Measurements from ENCODE around the gene C12orf57. TPM values are rescaled to one million over a fixed set of nuclear protein-coding genes. Genes with fewer than 3 reads are reported as not detected.
A peak's percentile ranks its signal among the peaks of the same experiment; 100 is the strongest.

Gene C12orf57
- total RNA-seq = 100 to 1,000 TPM; 280 to 555 (median 413) TPM

- peak; percentile 51 for ATAC-seq (ENCODE audit: low FRiP score)
- DNase-seq (ENCODE audit: low spot score) = no peak
- TF ChIP-seq, protein P1, sequence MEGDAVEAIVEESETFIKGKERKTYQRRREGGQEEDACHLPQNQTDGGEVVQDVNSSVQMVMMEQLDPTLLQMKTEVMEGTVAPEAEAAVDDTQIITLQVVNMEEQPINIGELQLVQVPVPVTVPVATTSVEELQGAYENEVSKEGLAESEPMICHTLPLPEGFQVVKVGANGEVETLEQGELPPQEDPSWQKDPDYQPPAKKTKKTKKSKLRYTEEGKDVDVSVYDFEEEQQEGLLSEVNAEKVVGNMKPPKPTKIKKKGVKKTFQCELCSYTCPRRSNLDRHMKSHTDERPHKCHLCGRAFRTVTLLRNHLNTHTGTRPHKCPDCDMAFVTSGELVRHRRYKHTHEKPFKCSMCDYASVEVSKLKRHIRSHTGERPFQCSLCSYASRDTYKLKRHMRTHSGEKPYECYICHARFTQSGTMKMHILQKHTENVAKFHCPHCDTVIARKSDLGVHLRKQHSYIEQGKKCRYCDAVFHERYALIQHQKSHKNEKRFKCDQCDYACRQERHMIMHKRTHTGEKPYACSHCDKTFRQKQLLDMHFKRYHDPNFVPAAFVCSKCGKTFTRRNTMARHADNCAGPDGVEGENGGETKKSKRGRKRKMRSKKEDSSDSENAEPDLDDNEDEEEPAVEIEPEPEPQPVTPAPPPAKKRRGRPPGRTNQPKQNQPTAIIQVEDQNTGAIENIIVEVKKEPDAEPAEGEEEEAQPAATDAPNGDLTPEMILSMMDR (IDR thresholded peaks at IDR 0.05) = no peak
Measured at GRCh38 chr12:6943722-6944380, at the start of gene C12orf57, which contains the start of gene RNU7-1. Gene C12orf57 (plus strand): TSS chr12:6944022. CDS start chr12:6944122, 100 bp downstream. Gene RNU7-1 (plus strand): TSS chr12:6943816.

DNA sequence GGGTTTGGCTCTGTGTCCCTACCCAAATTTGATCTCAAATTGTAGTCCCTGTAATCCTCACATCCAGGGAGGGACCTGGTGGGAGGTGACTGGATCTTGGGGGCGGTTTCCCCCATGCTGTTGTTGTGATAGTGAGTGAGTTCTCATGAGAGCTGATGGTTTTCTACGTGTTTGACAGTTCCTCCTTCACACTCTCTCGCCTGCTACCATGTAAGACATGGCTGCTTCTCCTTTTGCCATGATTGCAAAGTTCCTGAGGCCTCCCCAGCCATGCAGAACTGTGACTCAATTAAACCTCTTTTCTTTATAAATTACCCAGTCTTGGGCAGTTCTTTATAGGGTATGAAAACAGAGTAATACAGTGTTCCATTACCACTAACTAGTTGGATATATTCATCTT, 49.5 kb upstream of the C12orf57 start:
- TF ChIP-seq, protein P1 (IDR thresholded peaks at IDR 0.05) = no peak
- DNase-seq (ENCODE audit: low spot score) (no peak), ATAC-seq (ENCODE audit: low FRiP score) (no peak)

GRCh38 chr12:6896846-6897435, 46.9 kb upstream of the C12orf57 start:
- no peak for DNase-seq (ENCODE audit: low spot score)
- TF ChIP-seq, protein P1 (IDR thresholded peaks at IDR 0.05) = no peak
- no peak for ATAC-seq (ENCODE audit: low FRiP score)

- TF ChIP-seq, protein P1 (IDR thresholded peaks at IDR 0.05) = no peak
- no peak for DNase-seq (ENCODE audit: low spot score)
- ATAC-seq (ENCODE audit: low FRiP score) = no peak
Measured at GRCh38 chr12:6899427-6899826, 44.4 kb upstream of the C12orf57 start.

- TF ChIP-seq, protein P1 (IDR thresholded peaks at IDR 0.05) = no peak
- ATAC-seq (ENCODE audit: low FRiP score) (no peak), DNase-seq (ENCODE audit: low spot score) (no peak)
Measured at GRCh38 chr12:6899837-6900519, 43.8 kb upstream of the C12orf57 start.

- DNase-seq (ENCODE audit: low spot score) (no peak), ATAC-seq (ENCODE audit: low FRiP score) (no peak)
Measured at GRCh38 chr12:6902448-6902847, 41.4 kb upstream of the C12orf57 start.

More at GRCh38 chr12:6902448-6902847, 41.4 kb upstream of the C12orf57 start:
- TF ChIP-seq, protein P1 (IDR thresholded peaks at IDR 0.05) = no peak

All from omental fat pad (tissue), 4 donors.